Skeletal muscle satellite cell (primary cell): ENCODE measurements around the gene ZFP92.

Experiments used
- H3K27me3 ChIP-seq: 2 replicates; pipeline ENCODE4 v1.7.0; 2013; ENCODE audit warnings: low read length; ENCODE audit not compliant: control insufficient read depth, insufficient read depth
- H3K36me3 ChIP-seq: 2 replicates; pipeline ENCODE4 v1.7.0; 2013; ENCODE audit warnings: mild to moderate bottlenecking, control low read depth, low read length; ENCODE audit not compliant: insufficient read depth
- H3K4me1 ChIP-seq: 2 replicates; pipeline ENCODE4 v1.7.0; 2013; ENCODE audit warnings: low read length; ENCODE audit not compliant: control insufficient read depth, insufficient read depth
- H3K4me2 ChIP-seq: 2 replicates; pipeline ENCODE4 v1.7.0; 2013; ENCODE audit warnings: mild to moderate bottlenecking, low read length
- H3K4me3 ChIP-seq: 2 replicates; pipeline ENCODE4 v1.7.0; 2013; ENCODE audit warnings: low read length
- H3K9ac ChIP-seq: 2 replicates; pipeline ENCODE4 v1.7.0; 2013; ENCODE audit warnings: mild to moderate bottlenecking, low read depth, low read length, moderate library complexity
- H3K9me3 ChIP-seq: replicated peaks from 2 replicates; pipeline ENCODE4 v1.7.0; 2013; ENCODE audit warnings: mild to moderate bottlenecking, control low read depth, low read length

The ZFP92 gene

GRCh38 chrX:153433161-153433680 is 21.9 kb downstream of the ZFP92 start:
- Histone ChIP-seq H3K9ac (no peak overlapping the region), H3K36me3 (no peaks in the 10 kb centered on the region), H3K4me3 (no peak overlapping the region), H3K9me3 (no peaks in the 10 kb centered on the region), H3K27me3 (peaks cover 5% of the 10 kb centered on the region), H3K4me1 (no peaks in the 10 kb centered on the region), H3K4me2 (no peak overlapping the region)

- Histone ChIP-seq H3K4me1 (no peaks in the 10 kb centered on the region), H3K4me2 (no peak overlapping the region), H3K9ac (no peak overlapping the region)
Measured at GRCh38 chrX:153433781-153434285, 22.6 kb downstream of the ZFP92 start.

GRCh38 chrX:153434801-153435200 is 23.5 kb downstream of the ZFP92 start:
- H3K4me1 ChIP-seq: no peaks in the 10 kb centered on the region
- H3K9ac ChIP-seq: no peak overlapping the region
- no peaks in the 10 kb centered on the region for H3K36me3 ChIP-seq
- no peaks in the 10 kb centered on the region for H3K9me3 ChIP-seq
- H3K27me3 ChIP-seq: peaks cover 10% of the 10 kb centered on the region
- H3K4me3 ChIP-seq: no peak overlapping the region
- H3K4me2 ChIP-seq: no peak overlapping the region

More at GRCh38 chrX:153433781-153434285, 22.6 kb downstream of the ZFP92 start:
- Histone ChIP-seq H3K9me3 (no peaks in the 10 kb centered on the region), H3K4me3 (no peak overlapping the region), H3K27me3 (peaks cover 10% of the 10 kb centered on the region), H3K36me3 (no peaks in the 10 kb centered on the region)

- Histone ChIP-seq H3K9ac (no peak overlapping the region), H3K4me2 (no peak overlapping the region), H3K4me1 (no peaks in the 10 kb centered on the region), H3K27me3 (peaks cover 10% of the 10 kb centered on the region), H3K36me3 (no peaks in the 10 kb centered on the region), H3K9me3 (no peaks in the 10 kb centered on the region), H3K4me3 (no peak overlapping the region)
Measured at GRCh38 chrX:153435845-153436244, 24.6 kb downstream of the ZFP92 start.

- H3K4me1 ChIP-seq: no peaks in the 10 kb centered on the region
- no peak overlapping the region for H3K4me3 ChIP-seq
- H3K9me3 ChIP-seq: no peaks in the 10 kb centered on the region
- no peak overlapping the region for H3K4me2 ChIP-seq
- no peaks in the 10 kb centered on the region for H3K36me3 ChIP-seq
- H3K9ac ChIP-seq: no peak overlapping the region
- peaks cover 10% of the 10 kb centered on the region for H3K27me3 ChIP-seq
Measured at GRCh38 chrX:153438532-153438931, 27.3 kb downstream of the ZFP92 start.

GRCh38 chrX:153439977-153440376 is 28.7 kb downstream of the ZFP92 start:
- H3K9me3 ChIP-seq: no peaks in the 10 kb centered on the region
- no peaks in the 10 kb centered on the region for H3K36me3 ChIP-seq
- H3K4me1 ChIP-seq: no peaks in the 10 kb centered on the region
- H3K4me2 ChIP-seq: no peak overlapping the region
- no peak overlapping the region for H3K4me3 ChIP-seq
- no peak overlapping the region for H3K9ac ChIP-seq
- H3K27me3 ChIP-seq: peaks cover 7% of the 10 kb centered on the region

- Histone ChIP-seq H3K27me3 (peaks cover 7% of the 10 kb centered on the region), H3K36me3 (no peaks in the 10 kb centered on the region), H3K9ac (no peak overlapping the region), H3K4me2 (no peak overlapping the region), H3K4me1 (no peaks in the 10 kb centered on the region), H3K4me3 (no peak overlapping the region), H3K9me3 (no peaks in the 10 kb centered on the region)
Measured at GRCh38 chrX:153440556-153441135, 29.4 kb downstream of the ZFP92 start.

- no peaks in the 10 kb centered on the region for H3K4me1 ChIP-seq
- H3K36me3 ChIP-seq: no peaks in the 10 kb centered on the region
- H3K4me3 ChIP-seq: no peak overlapping the region
- H3K9ac ChIP-seq: no peak overlapping the region
- H3K4me2 ChIP-seq: no peak overlapping the region
- H3K9me3 ChIP-seq: no peaks in the 10 kb centered on the region
- H3K27me3 ChIP-seq: peaks cover 5% of the 10 kb centered on the region
Measured at GRCh38 chrX:153441296-153441695, 30.0 kb downstream of the ZFP92 start.

GRCh38 chrX:153441981-153442380 is 30.7 kb downstream of the ZFP92 start:
- Histone ChIP-seq H3K4me2 (no peak overlapping the region), H3K9ac (no peak overlapping the region), H3K4me3 (no peak overlapping the region), H3K4me1 (no peaks in the 10 kb centered on the region), H3K9me3 (no peaks in the 10 kb centered on the region), H3K27me3 (peaks cover 5% of the 10 kb centered on the region), H3K36me3 (no peaks in the 10 kb centered on the region)

GRCh38 chrX:153442463-153442862 is 31.2 kb downstream of the ZFP92 start:
- Histone ChIP-seq H3K36me3 (no peaks in the 10 kb centered on the region), H3K9me3 (no peaks in the 10 kb centered on the region), H3K27me3 (peaks cover 5% of the 10 kb centered on the region), H3K9ac (no peak overlapping the region), H3K4me3 (no peak overlapping the region), H3K4me2 (no peak overlapping the region), H3K4me1 (no peaks in the 10 kb centered on the region)

GRCh38 chrX:153443476-153444332 is 32.4 kb downstream of the ZFP92 start:
- Histone ChIP-seq H3K4me3 (no peak overlapping the region), H3K9me3 (no peaks in the 10 kb centered on the region), H3K36me3 (no peaks in the 10 kb centered on the region), H3K27me3 (peaks cover 1% of the 10 kb centered on the region), H3K4me2 (no peak overlapping the region), H3K4me1 (no peaks in the 10 kb centered on the region), H3K9ac (no peak overlapping the region)
